Dendritic cell treated with granulocyte-macrophage colony-stimulating factor and Interleukin-4, amounts not matched to agents 40 ng/mL and 50 ng/mL, for 4 days (primary cell): Measurements from ENCODE around the gene SPRY2.

Experiments used
- H3K27ac Mint-ChIP-seq: one replicate; pipeline ENCODE4 v1.8.0; 2022; ENCODE audit warnings: mild to moderate bottlenecking, mixed read lengths
- H3K27me3 Mint-ChIP-seq: one replicate; pipeline ENCODE4 v1.8.0; 2022; ENCODE audit warnings: mild to moderate bottlenecking, mixed read lengths
- H3K36me3 Mint-ChIP-seq: one replicate; pipeline ENCODE4 v1.8.0; 2022; ENCODE audit warnings: low read depth, mixed read lengths
- H3K4me1 Mint-ChIP-seq: one replicate; pipeline ENCODE4 v1.8.0; 2022; ENCODE audit warnings: low read depth, mixed read lengths
- H3K4me3 Mint-ChIP-seq: one replicate; pipeline ENCODE4 v1.8.0; 2022; ENCODE audit warnings: mild to moderate bottlenecking, moderate library complexity, mixed read lengths
- H3K9me3 Mint-ChIP-seq: one replicate; pipeline ENCODE4 v1.8.0; 2022; ENCODE audit warnings: mixed read lengths
- intact Hi-C: fragments of 100-400 bp; cut with micrococcal nuclease; formaldehyde crosslinking; loops from one replicate; pipeline ENCODE4 v1.15.0; 2022

SPRY2 gene

GRCh38 chr13:80314711-80315653, 25.9 kb downstream of the SPRY2 start:
- intact Hi-C loops, result no loop called here
- Mint-ChIP-seq H3K36me3 (no peaks in the 10 kb centered on the region), H3K9me3 (peaks cover 8% of the 10 kb centered on the region), H3K27me3 (no peaks in the 10 kb centered on the region), H3K4me1 (no peaks in the 10 kb centered on the region), H3K4me3 (no peak overlapping the region), H3K27ac (no peak overlapping the region)

- intact Hi-C loops, result no loop called here
- Mint-ChIP-seq H3K27ac (no peak overlapping the region), H3K27me3 (no peaks in the 10 kb centered on the region), H3K4me1 (no peaks in the 10 kb centered on the region), H3K4me3 (no peak overlapping the region), H3K36me3 (no peaks in the 10 kb centered on the region), H3K9me3 (no peaks in the 10 kb centered on the region)
These were observed 27.2 kb downstream of the SPRY2 start for GRCh38 chr13:80313668-80314256.

GRCh38 chr13:80312967-80313366, 28.0 kb downstream of the SPRY2 start:
- no peaks in the 10 kb centered on the region for H3K9me3 Mint-ChIP-seq
- H3K27me3 Mint-ChIP-seq, result no peaks in the 10 kb centered on the region
- no peaks in the 10 kb centered on the region for H3K4me1 Mint-ChIP-seq
- H3K27ac Mint-ChIP-seq, result no peak overlapping the region
- H3K36me3 Mint-ChIP-seq, result no peaks in the 10 kb centered on the region
- H3K4me3 Mint-ChIP-seq, result no peak overlapping the region
- intact Hi-C loops, result no loop called here

- H3K36me3 Mint-ChIP-seq, result no peaks in the 10 kb centered on the region
- H3K4me1 Mint-ChIP-seq, result peaks cover 6% of the 10 kb centered on the region
- intact Hi-C loops, result no loop called here
- no peak overlapping the region for H3K4me3 Mint-ChIP-seq
- H3K27me3 Mint-ChIP-seq, result no peaks in the 10 kb centered on the region
- H3K9me3 Mint-ChIP-seq, result no peaks in the 10 kb centered on the region
- no peak overlapping the region for H3K27ac Mint-ChIP-seq
These were observed 28.8 kb downstream of the SPRY2 start for GRCh38 chr13:80312012-80312704.

- H3K9me3 Mint-ChIP-seq, result no peaks in the 10 kb centered on the region
- no peak overlapping the region for H3K27ac Mint-ChIP-seq
- H3K4me3 Mint-ChIP-seq, result no peak overlapping the region
- H3K27me3 Mint-ChIP-seq, result no peaks in the 10 kb centered on the region
- peaks cover 15% of the 10 kb centered on the region for H3K4me1 Mint-ChIP-seq
- intact Hi-C loops, result no loop called here
- no peaks in the 10 kb centered on the region for H3K36me3 Mint-ChIP-seq
These were observed 31.0 kb downstream of the SPRY2 start for GRCh38 chr13:80309926-80310325.

GRCh38 chr13:80307401-80307987, 33.4 kb downstream of the SPRY2 start:
- H3K9me3 Mint-ChIP-seq, result no peaks in the 10 kb centered on the region
- H3K27me3 Mint-ChIP-seq, result no peaks in the 10 kb centered on the region
- H3K27ac Mint-ChIP-seq, result no peak overlapping the region
- intact Hi-C loops, result no loop called here
- H3K36me3 Mint-ChIP-seq, result no peaks in the 10 kb centered on the region
- H3K4me3 Mint-ChIP-seq, result no peak overlapping the region
- peaks cover 15% of the 10 kb centered on the region for H3K4me1 Mint-ChIP-seq

GRCh38 chr13:80306337-80306972, 34.5 kb downstream of the SPRY2 start:
- Mint-ChIP-seq H3K36me3 (no peaks in the 10 kb centered on the region), H3K27ac (no peak overlapping the region), H3K27me3 (no peaks in the 10 kb centered on the region), H3K9me3 (no peaks in the 10 kb centered on the region), H3K4me3 (no peak overlapping the region), H3K4me1 (peaks cover 15% of the 10 kb centered on the region)
- intact Hi-C loops, result no loop called here

- Mint-ChIP-seq H3K36me3 (no peaks in the 10 kb centered on the region), H3K27ac (no peak overlapping the region), H3K4me1 (peaks cover 15% of the 10 kb centered on the region), H3K4me3 (no peak overlapping the region), H3K27me3 (peaks cover under 1% of the 10 kb centered on the region), H3K9me3 (no peaks in the 10 kb centered on the region)
- intact Hi-C loops, result no loop called here
These were observed 35.2 kb downstream of the SPRY2 start for GRCh38 chr13:80305737-80306136.

GRCh38 chr13:80303225-80303811, 37.6 kb downstream of the SPRY2 start:
- Mint-ChIP-seq H3K27me3 (peaks cover 2% of the 10 kb centered on the region), H3K4me1 (peaks cover 15% of the 10 kb centered on the region), H3K27ac (no peak overlapping the region), H3K9me3 (no peaks in the 10 kb centered on the region), H3K36me3 (no peaks in the 10 kb centered on the region), H3K4me3 (no peak overlapping the region)
- intact Hi-C loops, result no loop called here

GRCh38 chr13:80299046-80299445, 41.9 kb downstream of the SPRY2 start:
- no peak overlapping the region for H3K4me3 Mint-ChIP-seq
- H3K27me3 Mint-ChIP-seq, result peaks cover 2% of the 10 kb centered on the region
- peaks cover 16% of the 10 kb centered on the region for H3K4me1 Mint-ChIP-seq
- H3K9me3 Mint-ChIP-seq, result no peaks in the 10 kb centered on the region
- no peaks in the 10 kb centered on the region for H3K36me3 Mint-ChIP-seq
- no peak overlapping the region for H3K27ac Mint-ChIP-seq
- intact Hi-C loops, result no loop called here

- intact Hi-C loops, result no loop called here
- H3K36me3 Mint-ChIP-seq, result no peaks in the 10 kb centered on the region
- peaks cover 19% of the 10 kb centered on the region for H3K4me1 Mint-ChIP-seq
- H3K27ac Mint-ChIP-seq, result no peak overlapping the region
- no peak overlapping the region for H3K4me3 Mint-ChIP-seq
- peaks cover 2% of the 10 kb centered on the region for H3K27me3 Mint-ChIP-seq
- no peaks in the 10 kb centered on the region for H3K9me3 Mint-ChIP-seq
These were observed 43.4 kb downstream of the SPRY2 start for GRCh38 chr13:80297503-80297902.

GRCh38 chr13:80297094-80297493, 43.8 kb downstream of the SPRY2 start:
- no peaks in the 10 kb centered on the region for H3K9me3 Mint-ChIP-seq
- peaks cover 2% of the 10 kb centered on the region for H3K27me3 Mint-ChIP-seq
- no peak overlapping the region for H3K4me3 Mint-ChIP-seq
- H3K36me3 Mint-ChIP-seq, result no peaks in the 10 kb centered on the region
- H3K4me1 Mint-ChIP-seq, result peaks cover 19% of the 10 kb centered on the region
- H3K27ac Mint-ChIP-seq, result no peak overlapping the region
- intact Hi-C loops, result no loop called here

- peaks cover 19% of the 10 kb centered on the region for H3K4me1 Mint-ChIP-seq
- H3K9me3 Mint-ChIP-seq, result no peaks in the 10 kb centered on the region
- intact Hi-C loops, result no loop called here
These were observed 44.3 kb downstream of the SPRY2 start for GRCh38 chr13:80296638-80297037.

More at GRCh38 chr13:80296638-80297037, 44.3 kb downstream of the SPRY2 start:
- H3K27ac Mint-ChIP-seq, result no peak overlapping the region
- no peak overlapping the region for H3K4me3 Mint-ChIP-seq
- no peaks in the 10 kb centered on the region for H3K36me3 Mint-ChIP-seq
- H3K27me3 Mint-ChIP-seq, result peaks cover 2% of the 10 kb centered on the region
